GM12801 (cell line): ENCODE measurements around the gene NEIL1.

Source experiments
- TF ChIP-seq, protein P1 (sequence below): IDR thresholded peaks from one replicate; pipeline ENCODE4 v1.5.1; 2011; ENCODE audit warnings: control low read depth; ENCODE audit not compliant: insufficient read length; ENCODE audit errors: extremely low read depth

NEIL1 gene

DNA sequence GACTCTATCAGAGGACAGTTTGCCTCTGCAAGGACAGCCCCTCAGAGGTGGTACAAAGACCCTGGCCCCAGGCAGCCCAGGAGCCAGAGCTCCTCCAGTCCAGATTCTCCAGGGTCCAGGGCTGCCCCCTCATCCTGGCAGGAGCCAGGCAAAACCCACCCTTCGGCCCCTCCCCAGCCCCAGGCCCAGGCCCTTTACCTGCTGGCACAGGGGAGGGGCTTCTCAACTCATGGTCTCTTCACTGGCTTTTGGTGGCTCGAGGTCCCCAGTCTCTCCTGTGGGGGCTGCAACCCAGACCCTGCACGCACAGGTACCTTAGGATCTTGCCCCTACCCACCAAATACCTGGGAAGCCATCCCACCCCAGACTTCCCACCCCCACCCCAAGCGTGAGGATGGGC, 8.5 kb downstream of the NEIL1 start:
- TF ChIP-seq, protein P1, sequence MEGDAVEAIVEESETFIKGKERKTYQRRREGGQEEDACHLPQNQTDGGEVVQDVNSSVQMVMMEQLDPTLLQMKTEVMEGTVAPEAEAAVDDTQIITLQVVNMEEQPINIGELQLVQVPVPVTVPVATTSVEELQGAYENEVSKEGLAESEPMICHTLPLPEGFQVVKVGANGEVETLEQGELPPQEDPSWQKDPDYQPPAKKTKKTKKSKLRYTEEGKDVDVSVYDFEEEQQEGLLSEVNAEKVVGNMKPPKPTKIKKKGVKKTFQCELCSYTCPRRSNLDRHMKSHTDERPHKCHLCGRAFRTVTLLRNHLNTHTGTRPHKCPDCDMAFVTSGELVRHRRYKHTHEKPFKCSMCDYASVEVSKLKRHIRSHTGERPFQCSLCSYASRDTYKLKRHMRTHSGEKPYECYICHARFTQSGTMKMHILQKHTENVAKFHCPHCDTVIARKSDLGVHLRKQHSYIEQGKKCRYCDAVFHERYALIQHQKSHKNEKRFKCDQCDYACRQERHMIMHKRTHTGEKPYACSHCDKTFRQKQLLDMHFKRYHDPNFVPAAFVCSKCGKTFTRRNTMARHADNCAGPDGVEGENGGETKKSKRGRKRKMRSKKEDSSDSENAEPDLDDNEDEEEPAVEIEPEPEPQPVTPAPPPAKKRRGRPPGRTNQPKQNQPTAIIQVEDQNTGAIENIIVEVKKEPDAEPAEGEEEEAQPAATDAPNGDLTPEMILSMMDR: no peak

DNA sequence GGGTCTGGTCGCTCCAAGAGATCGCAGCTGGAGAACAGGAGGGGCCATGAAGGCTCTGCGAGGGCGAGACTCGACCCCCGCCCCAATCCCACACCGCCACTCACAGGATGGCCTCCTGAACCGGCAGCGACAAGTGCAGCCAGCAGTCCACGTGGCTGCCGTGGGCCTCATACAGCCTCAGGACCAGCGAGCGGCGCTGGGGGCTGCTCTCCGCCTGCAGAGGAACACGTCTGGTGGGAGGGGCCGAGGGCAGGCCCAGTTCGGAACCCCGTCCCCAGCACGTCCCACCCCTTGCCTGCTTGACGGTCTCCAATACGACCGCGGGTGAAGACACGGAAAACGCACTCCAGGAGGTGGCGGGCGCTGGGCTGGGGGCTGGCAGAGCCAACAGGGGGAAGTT, 9.2 kb downstream of the NEIL1 start:
- TF ChIP-seq, protein P1: no peak

DNA sequence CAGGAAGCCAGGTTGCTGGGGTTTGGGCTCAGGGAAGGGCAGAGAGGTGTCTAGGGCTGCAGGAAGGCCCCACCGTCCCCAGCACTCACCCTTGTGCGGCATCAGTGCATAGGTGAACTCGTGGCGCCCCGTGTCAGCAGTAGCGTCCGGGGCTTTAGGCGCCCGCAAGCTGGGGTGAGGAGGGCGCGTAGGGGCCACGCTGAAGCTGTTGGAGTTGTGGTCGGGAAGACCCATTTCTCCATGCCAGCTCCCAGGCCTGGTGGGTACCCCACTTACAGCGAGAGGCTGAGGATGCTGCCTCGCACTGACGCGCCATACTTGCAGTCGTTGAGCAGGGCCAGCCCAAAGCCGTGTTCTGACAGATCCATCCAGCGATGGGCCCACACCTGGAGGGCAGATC, 9.7 kb downstream of the NEIL1 start:
- TF ChIP-seq, protein P1: no peak

DNA sequence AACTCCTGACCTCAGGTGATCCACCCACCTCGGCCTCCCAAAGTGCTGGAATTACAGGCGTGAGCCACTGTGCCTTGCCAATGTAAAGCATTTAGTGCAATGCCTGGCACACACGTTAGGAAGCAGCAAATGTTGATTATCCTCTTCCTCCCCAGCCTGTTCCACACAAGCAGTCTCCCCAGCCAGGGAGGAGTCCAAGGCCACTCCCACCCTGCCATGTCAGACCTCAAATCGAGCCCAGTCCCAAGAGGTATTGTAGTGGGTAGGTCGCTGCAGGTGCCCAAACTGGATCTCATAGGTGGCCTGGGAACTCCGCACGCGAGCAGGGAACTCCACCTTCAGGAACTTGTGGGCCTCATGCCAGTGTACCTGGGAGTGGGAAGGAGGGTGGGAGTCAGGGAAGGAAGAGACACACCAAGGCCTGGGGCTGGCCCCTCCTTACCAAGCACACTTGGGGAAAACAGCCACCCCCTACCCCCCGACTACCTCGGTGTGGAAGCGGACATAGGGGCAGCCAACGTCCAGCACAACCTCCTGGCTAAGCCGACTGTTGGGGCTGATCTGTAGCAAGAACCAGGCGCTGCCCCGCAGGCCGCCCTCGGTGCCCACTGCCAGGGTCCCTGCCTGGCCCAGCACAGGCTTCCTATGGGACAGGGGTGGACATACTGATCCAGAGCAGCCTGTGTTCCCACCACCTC, 11.3 kb downstream of the NEIL1 start:
- TF ChIP-seq, protein P1: no peak

DNA sequence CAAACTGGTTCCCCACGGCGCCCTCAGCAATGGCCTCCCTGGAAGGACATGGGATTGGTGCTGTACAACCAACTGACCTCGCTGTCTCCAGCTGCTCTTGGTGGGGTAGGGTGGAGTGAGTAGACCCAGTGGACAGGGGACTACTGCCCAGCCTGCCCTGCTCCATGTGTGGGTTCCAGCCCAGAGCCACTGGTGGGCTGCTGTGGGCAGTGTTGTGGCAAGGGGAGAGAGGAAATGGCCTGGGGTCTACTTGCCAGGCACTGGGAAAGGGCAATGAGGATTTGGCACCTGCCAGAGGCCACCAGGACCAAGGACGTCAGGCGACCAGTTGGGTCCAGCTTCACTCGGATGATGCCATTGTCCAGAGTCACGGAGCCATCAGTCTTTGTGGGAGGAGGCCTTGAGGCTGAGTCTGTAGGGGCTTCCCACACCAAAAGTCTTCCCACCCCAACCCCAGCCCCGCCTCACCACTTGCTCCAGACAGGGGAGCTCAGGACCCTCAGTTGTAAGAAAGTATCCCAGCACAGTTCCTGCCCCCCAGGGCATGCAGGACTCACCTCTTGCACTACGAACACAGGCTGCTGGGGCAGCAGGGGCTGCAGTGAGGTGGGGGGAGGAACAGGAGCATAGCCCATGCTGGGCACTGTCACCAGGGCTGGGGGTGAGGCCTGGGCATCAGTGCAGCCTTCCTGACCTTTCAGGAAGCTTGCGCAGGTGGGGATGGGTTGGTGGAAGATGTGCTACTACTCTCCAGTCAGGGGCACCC, 12.1 kb downstream of the NEIL1 start:
- TF ChIP-seq, protein P1: no peak

DNA sequence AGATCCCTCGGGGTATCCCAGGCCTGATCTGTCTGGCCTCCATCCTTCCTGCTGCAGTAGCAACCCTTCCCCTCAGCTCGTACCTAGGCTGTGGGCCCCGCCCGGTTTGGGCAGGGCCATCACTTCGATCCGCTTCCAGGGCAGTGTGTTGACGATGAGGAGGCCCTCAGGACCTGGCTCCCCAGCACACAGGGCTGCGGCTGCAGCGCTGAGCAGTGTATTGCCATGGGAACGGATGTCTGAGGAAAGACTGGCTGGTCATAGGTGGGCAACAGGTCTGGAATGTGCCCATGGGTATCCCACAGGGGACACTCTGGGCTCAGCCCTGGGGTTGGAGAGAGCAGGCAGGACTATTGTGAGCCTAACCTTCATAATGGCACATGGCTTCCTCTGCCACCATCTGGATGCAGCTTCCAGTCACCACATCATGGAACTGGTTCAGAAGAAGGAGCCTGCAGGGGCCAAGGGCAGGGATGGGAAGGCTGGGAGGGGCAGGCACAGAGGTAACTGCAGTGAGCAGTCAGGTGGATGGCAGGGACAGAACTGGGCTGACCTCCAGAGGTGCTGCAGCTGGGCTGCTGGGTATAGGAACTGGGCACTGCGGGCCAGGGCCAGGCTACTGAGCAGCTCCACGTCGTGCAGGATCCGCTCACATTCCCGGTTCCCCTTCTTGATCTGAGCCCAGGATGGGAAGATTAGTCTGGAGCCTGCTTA, 12.9 kb downstream of the NEIL1 start:
- TF ChIP-seq, protein P1: no peak

DNA sequence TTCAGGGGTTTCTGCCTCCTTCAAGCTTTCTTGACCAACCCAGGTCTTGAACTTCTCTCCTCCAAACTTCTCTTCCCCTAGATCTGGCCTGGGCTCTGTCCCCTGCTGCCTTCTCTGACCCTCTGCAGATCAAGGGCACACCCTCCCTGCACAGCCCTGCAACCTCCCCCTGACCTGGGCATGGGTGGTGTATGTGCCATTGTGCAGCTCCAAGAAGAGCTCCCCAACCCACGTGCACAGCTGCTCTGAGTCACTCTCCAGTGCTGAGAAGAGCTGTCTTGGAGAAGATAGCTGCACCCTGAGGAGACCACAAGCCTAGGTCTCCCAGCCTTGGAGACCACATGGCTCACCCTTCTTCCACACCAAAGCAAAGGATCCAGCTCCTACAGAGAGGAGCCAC, 13.6 kb downstream of the NEIL1 start:
- TF ChIP-seq, protein P1: no peak
